CD4-positive, alpha-beta T cell treated with Interleukin-2 at 100 ng/mL for 4 hours (primary cell): ENCODE data around the gene TTLL11.

ENCODE experiments used
- DNase-seq: peaks from one replicate; pipeline ENCODE4 v3.0.0-alpha.2; 2020; ENCODE audit warnings: low spot score

TTLL11 gene

DNA sequence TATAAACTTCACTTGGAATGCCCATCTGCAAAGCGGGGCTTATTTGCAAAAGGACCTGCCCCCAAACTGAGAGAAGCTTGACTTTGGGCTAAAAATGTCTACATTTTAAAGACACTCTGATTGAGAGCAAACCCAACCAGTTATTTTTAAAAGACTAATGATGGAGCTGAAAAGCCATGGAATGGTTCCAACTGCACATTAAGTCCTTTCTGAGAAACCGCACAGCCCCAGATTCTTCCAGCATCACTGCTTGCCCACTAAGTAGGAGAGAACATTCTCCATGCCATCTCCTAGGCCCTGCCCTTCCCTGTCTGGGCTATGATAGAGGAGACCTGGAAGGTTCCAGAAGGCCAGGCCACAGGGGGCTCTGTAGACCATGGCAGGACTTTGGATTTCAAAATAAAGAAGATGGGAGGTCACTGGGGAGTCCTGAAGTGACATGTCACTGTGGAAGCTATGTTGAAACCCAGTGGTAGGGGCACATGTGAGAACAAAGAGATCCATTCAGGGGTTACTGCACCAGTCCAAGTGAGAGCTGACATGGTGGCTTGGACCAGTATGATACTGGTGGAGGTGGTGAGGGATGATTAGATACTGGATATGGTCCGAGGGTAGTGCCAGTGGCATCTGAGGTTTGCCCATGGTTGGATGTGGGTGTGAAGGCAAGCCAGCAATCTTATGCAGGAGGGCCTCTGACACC is 262.5 kb downstream of the TTLL11 start:
- no peak for DNase-seq

DNA sequence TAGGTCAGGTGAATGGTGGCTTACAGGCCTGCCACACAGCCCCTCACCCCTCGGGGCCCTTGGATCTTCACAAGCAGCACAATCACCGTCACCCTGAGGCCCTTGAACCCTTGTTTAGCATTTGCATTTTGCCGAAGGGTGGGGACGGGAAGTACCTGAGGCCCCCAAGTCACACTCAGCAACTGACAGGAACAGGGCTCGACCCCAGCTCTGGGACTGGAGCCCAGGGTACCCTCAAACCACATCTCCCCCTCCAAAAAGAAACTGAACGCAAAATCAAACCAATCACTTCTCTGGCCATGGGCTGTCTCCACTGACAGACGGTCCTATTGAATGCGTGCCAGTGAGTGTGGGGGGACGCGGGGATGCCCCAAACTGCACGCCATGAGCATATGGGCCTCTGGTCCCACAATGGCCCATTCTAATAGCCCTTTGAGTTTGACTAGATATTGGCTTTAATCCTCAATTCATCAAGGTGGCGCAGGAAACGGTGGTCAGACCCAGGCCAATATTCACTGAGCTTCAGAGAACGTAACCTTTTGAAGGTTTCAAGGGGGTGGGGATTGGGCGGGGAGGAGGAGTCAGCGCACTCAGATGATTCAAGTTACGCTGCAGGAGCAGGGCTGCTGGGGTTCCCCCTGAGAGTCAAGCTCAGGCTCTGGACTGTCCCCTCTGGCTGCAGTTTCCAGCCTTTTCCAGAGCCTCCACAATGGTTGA is 265.7 kb downstream of the TTLL11 start:
- DNase-seq, result no peak

DNA sequence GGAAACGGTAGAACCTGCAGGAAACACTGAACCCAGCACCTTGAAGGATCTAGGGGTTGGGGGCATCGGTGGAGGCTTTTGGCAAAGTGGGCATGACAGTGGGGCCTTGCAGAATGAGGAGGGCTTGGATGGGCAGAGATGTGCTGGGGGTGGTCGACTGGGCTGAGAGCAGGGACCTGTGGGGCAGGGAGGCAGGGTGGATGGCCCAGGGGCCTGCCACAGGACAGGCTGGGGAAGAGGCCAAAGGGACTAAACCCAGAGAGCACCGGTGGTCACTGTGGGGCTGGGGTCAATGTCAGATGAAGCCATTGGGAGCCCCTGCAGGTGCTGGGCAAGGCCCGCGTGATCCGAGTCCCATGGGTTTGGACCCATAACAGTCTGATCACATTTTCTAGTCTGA is 266.4 kb downstream of the TTLL11 start:
- DNase-seq, result no peak

DNA sequence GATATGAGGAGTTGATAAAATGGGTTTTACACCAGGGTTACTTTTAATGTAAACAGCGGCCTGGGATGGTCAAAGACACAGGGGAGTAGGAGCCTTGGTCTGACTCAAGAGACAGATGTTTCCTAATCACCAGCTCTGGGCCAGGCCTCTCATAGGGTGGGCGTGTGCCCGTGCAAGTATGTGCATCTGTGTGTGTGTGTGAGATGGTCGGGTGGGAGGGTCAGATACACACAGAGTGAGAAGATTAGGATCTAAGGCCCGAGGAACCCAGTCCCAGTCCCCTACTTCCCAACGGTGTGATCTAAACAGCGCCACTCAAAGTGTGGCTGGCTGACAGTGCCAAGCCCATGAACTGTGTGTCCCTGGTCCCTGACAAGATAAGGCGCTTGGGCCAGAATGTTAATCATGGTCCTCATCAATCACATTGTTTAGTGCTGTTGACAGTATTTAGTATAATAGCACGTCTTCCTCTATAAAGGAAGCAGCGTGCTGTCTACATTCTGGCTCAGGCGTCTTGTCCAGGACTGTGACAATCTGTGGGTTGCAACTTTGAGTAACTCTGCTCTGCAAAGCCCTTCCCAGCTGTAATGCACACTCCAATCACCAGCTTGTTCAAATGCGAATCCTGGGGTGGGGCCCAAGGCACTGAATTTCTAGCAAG is 267.9 kb downstream of the TTLL11 start:
- DNase-seq, result no peak

DNA sequence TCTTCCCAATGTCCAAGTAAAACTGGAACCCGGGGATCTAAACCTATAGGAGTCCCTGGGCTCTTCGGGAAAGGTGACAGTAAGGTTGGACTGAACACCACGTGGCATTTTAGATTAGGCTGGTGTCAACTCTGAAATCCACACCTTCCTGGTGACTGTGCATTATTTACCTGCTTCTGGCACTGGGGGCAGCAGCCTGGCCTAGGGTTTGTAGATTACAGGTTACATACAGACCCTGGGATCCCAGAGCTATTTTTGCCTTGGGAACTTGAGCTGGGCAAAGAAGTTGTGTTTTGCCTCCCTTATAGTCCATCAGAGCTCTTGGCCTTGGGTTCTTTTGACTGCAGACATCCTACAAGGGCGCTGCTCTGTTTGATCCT is 268.5 kb downstream of the TTLL11 start:
- DNase-seq, result no peak

DNA sequence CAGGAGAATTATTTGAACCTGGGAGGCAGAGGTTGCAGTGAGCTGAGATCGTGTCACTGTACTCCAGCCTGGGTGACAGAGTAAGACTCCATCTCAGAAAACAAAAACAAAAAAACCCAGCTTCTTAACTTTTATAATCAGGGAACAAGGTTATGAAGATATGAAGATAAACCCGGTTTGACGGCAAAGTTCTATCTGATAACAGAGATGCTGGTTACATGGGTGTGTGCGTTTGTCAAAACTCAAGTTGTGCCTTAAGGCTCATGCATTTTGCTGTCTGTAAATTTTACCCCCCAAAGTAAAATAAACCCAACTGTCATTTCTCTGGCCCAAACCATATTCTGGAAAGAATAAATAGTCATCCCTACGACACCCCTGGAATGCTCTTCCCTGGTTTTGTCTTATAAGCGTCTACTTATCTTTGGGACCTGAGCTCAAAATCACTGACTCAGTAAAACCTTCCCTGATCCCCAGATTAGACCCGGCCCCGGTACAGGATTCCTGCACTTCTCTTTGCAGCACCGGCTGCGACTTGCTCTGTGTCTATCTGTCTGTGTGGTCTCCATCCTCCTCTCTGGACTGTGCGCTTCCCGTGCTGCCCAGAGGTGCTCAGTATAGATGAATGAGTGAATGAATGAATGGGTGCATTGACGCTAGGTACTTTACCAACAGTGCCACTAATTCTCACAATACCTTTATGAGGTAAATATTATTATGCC is 269.5 kb downstream of the TTLL11 start:
- no peak for DNase-seq

DNA sequence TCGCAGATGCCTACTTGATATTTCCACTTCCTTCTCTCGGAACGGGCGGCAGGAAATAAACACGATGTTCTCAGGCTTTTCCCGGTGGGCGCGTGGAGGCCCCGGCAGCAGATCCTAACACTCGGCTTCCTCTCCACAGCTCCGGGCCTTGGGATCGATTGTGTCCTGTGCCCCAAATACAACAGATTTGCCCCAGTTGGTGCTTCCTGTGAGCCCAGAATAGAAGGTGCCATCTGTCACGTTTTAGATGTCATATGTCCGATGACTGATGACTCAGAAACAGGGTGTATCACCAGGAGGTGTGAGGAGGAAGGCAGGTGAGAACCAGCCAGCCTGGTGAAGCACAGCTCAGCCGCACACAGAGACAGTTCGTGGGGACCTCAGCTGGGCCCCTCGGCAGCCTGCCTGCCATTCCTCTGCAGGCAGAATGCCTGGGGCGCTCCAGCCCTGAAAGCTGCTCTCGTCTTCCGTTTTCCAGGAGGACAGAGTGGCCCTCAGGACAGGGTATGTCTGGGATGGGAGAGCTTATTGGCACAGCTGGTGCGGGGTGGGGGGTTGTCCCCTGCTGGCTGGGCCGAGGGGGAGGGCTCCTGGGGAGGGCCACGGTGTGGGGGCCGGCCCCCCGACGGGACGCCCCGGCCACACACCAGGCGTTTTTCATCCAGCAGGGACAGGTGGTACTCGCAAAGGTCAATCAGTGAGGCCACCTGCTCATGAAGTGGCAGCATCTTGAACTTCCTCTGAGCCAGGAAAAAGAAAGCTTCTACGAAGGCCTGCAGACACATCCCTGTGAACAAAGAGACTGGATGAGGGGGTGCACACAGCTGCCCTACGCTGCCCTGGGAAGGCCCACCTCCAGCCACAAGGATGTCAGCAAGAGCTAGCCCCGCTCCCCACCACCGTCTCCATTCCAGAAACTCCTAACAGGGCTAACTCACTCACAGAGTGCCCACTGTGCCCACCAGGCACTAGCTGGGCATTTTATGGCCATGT is 270.7 kb downstream of the TTLL11 start:
- no peak for DNase-seq

DNA sequence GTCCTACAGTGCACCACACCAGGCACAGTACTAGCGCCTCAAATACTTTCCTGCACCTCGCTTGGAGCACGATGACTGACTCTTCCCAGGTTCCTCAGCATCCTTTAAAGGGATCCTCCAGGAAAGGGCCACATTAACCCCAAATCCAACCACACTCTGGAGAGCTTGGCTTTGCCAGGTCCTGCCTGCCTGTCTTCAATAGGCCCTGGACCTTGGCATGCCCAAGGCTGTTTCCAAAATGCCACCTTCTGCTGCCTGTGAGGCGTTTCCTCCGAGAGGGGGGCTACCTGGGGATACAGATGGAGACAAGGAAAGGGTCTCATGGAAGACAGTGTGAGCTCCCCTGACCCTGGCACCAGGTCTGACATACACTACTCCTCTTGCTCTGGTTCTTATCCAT is 271.8 kb downstream of the TTLL11 start:
- DNase-seq, result no peak

DNA sequence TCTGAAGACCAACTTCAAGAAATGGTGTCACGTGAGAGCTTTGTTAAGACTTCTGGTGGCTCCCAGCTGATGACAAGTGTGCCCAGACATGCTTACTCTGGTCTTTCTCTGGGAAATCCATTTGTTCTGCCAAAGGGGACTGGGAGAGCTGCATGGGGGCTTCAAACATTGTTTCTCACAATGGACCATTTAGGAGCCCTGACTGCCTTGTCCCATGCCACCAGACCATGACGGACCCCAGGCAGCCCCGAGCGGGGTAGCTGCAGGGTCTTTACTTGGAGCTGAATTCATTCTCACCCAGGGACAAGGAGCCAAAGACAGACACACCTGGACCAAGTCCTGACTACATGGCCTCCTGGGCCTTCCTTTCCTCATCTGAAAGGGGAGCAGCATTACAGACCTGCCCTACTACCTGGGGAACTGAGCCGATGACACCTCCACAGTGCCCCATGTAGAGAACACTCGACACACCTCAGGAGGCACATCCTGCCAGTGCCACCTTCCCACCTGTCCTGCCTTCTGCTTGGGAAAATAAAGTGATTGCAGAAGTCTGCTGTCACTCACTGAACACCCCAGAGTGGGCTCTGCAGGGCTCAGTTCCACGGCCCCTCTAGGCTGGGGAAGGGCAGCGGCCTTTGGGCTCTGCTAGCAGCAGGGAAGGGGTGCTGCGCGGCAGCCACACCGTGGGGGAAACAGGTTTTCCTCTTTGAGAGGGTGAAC is 272.7 kb downstream of the TTLL11 start:
- DNase-seq, result no peak

DNA sequence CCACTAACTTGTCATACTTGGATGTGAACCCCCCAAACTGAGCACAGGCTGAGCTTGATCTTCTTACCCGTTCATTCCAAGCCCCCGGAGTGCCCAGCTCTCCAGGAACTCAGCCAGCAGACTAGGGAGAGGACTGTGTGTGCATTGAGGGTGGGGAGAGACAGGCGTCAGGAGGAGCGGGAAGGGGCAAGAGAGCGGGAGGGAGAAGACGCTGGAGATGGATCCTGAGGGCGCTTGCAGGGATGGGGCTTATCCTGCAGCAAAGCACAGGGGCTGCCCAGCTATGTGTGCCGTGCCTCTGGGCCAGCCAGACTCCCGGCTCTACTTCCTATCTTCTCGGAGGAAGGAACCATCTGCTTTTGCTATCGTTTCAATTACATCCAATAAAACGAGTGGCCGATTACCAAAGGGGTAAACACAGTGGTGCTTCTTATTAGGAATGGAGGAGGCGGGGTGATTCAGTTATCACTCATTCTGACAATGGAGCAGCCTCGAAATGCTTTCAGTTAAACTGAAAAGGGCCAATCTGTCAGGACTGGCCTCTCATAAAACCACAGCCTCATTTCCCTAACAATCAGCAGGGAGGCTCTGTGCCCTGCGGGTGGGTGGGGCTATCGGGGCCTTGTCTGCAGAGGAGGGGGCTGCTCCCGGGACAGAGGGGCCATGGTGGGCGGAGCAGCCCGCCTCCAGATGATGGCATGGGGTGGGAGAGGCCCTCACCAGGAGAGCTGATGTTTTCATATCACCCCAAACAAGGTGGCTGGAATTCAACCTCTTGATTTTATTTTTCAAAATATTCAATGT is 273.5 kb downstream of the TTLL11 start:
- no peak for DNase-seq

DNA sequence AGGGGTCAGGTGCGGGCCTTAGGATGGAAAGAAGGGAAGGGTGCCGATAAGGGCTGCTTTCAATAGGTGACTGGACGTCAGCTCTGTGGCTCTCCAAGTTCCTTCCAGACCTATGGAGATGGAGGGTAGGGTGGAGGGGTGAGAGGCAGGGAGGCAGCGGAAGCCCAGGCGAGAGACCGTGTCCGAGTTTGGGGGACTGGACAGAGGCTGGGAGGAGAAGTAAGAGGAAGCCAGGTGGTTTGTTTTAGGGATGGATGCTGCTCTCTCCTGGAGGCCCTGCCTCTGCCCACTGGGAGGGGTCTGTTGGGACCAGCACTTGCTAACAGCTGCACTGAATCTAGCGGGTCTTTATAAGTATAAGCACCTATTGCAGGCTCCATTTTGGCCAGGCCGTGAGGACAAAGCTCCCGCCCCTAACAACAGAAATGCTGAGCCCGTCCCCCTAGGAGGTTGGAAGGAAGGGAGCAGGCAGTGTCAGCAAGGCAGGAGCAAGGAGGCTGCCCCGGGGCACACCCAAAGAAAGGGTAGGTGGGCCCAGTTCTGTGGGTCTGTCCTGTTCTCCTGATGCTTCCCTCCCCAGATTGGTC is 274.2 kb downstream of the TTLL11 start:
- no peak for DNase-seq

DNA sequence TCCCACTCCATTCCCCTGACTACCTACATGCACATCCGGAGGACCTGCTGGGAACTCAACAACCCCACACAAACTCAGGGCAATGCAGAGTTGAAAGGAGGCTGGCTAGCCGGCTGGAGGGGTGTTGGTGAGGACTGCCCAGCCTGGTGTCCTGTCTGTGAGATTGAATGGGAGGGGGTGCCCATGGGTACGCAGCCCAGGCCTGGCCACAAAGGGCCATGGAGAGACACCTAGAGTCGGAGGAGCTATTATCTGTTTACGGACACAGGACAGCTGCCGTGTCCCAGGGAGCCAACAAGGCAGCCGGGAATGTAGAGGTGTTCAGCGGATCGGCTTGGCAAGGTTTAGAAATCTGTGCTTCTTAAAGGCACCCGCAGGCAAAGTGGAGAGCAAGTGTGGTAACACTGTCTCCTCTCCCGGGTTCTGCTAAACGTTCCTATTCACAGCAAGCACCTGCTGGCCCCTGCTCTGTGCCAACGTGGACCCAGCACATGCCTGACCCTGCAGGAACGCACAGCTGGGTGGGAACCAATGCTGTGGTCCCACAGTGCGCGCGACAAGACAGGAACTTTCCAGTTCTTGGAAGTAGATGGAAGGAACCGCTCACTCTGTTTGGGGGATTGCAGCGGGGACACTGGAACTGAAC is 275.0 kb downstream of the TTLL11 start:
- no peak for DNase-seq

DNA sequence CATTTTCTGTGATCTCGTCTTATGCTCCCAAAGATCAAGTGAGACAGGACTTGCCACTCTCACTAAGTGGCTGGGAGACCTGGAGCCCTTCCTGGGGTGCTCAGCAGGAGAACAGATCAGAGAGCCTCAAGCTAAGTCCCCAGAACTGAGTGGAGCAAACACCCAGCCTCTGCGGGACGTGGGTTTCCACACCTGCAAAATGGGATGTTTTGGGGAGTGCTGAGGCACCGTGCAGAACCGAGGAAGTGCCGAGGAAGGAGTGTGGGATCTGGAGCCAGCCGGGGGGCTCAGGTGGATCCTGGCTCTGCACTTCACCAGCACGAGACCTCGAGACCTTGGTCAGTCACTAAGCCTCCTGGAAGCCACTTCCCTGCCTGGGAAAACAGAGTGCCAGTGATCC is 275.6 kb downstream of the TTLL11 start:
- no peak for DNase-seq

DNA sequence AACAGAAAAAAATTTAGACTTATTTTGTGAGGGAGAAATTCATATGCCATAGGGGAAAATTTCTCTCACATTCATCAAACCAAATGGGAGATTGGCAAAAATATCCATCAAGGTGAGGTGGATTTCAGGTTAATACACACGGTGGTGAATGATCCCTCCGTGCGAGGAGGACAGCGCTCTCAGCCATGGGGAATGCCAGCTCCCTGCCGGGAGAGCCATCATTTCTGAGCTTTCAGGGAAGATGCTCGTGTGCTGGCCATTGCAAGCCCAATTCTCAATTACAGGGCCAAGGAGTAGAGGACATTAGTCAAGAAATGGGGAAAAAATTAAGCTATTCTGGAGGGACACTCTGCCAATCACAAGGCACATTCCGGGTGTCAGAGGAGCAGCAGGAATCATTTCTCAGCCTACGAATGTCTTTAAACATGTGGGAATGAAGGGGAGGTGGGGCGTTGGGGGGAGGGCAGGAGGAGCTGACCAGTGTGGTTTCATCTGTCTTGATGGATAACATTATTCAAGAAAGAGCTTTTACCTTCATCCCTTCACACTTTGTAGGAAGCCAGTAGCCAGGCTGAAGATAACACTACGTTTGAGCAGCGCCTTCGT is 276.2 kb downstream of the TTLL11 start:
- DNase-seq, result no peak

DNA sequence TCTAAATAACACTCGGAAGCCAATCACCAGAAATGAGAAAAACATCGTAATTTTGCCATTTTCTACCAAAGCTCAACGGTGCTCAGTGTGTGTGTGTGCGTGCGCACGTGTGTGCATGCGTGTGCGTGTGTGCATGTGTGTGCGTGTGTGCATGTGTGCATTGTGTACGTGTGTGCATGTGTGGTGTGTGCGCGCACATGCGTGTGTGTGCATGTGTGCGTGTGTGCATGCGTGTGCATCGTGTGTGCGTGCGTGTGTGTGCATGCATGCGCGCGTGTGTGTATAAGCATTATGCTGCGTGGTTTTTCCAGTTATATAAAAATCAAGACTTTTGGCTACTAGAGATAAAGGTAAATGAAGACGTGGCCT is 276.7 kb downstream of the TTLL11 start:
- DNase-seq, result no peak

DNA sequence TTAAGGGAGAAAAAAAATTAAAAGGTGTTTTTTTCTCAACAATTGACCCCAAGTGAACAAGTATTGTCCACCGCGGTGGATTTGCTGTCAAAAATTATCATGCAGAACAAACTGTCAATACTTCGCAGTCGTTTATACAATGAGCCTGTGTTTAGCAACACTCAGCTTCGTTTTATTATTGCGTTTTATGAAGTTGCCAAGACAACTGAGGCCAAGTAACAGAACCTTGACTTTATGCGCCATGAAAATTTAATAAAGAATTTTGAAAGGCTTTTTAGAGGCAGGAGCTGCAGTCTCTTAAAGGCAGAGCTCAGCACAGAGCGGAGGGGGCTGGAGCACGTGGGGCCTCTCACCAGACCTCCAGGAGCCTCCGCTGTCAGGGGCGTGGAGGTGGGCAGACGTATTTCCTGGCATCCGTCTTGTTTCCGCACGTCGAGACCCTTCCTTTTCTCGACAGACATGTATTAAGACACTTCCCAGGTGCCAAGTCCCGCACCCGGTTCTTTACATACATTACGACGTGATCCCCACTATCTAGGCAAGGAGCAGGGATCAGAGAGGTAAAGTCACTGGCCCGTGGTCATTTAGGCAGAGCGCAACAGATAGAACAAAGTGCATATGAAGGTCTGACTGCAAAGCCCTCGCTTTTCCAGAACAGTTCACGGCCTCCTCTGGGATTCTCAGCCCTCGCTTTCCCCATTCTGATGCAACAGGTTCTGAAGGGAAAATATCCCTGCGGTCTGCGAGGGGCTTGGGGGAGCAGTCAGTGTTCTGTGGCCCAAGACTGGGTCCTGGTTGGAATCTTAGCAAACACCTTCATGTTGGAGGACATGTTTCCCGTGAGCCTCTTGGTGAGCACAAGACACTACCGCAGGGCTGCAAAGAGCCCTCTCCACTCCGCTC is 277.3 kb downstream of the TTLL11 start:
- no peak for DNase-seq

DNA sequence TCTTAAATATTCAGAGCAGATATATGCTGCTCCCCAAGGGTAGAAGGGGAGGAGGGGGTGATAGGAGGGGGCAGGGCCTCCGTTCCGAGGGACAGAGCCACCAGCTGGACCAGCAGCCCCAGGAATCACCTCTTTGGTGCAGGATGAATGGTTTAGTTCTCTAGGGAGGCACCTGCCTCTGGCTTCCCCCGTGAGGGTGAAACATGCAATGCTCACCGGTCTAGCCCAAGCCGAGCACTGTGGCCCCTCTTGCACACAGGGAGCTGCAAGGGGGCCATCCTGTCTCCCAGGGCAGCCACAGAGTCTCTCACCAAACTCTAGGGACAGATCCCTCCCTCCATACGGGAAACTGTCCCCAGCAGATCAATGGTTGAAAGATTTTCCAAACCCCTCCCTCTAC is 278.0 kb downstream of the TTLL11 start:
- no peak for DNase-seq

DNA sequence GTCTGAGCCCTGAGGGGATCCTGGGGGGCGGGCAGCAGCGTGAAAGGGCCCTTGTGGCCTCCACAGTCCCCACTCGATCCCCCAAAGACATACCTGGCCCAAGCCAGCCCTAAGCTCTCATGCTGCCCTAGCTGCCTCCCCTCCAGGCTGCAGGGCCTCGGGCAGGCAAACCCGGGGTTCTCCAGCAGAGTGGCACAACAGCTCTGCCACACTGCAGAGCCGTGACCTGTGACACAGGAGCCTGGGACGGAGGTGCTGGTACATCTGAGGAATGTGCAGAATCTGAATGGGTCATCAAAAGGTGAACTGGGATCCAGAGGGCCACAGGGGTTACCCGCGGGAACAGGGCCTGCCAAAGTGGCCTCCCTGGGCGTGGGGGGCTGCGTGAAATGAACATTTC is 278.5 kb downstream of the TTLL11 start:
- DNase-seq, result no peak
